CD4-positive, alpha-beta T cell treated with Interleukin-17A for 1 hour (primary cell): ENCODE results near the gene PISD.
"Not testable (repeated sequence)": the region's sequence is repeated elsewhere in the genome, so short reads cannot be mapped to it uniquely, and the experiment has no call there.

ENCODE experiments used
- DNase-seq: peaks from one replicate; pipeline ENCODE4 v3.0.0-alpha.2; 2020

The PISD gene

DNA sequence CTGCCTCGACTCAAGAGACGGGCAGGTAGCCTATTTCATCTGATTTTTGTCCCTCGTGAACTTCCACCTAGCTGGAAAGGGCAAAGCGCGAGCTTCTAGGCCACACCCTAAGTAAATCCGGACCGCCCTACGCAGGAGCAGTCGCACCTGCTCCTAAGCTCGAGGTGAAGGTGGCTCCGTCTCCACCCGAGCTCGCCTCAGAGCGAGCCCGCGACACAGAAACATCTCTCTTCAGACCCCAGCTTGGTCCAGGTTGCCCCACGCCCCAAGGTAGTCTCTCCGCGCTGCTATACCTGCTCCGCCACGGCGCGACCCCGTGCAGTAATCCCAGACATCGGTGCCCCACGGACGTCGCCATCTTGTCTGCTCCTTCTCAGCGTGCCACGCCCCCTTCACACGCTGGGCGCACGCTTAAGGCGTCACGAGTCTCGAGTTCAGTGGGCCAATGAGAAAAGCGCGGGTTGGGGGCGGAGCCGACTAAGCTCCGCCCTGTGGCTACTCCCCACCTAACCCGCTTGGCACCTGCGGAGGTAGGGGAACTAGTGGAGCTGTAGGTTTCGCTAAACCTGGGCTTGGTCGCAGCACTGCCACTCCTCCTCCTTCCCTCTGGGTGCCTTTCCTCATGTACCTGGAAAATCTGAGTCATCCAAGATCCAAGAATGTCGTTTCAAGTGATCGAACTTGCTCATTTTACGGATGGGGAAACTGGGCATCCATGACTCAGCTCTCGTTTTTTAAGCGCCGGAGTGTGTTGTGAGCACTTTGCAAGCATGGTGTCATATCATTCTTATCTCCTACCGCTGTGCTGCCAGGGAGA, at the start of gene PISD:
TSS of gene PISD (minus strand) at position 365 of the 817 bp plus-strand sequence. CDS start at position 358, 7 bp downstream.
- peak; percentile 97 for DNase-seq

GRCh38 chr22:31711226-31711625, 49.2 kb upstream of the PISD start:
- DNase-seq, result not testable (repeated sequence)

- DNase-seq, result no peak
Observed at GRCh38 chr22:31707519-31707918, 45.5 kb upstream of the PISD start.

GRCh38 chr22:31695423-31695822, 33.4 kb upstream of the PISD start:
- DNase-seq, result no peak

- not testable (repeated sequence) for DNase-seq
Observed at GRCh38 chr22:31694046-31694445, 32.0 kb upstream of the PISD start.

DNA sequence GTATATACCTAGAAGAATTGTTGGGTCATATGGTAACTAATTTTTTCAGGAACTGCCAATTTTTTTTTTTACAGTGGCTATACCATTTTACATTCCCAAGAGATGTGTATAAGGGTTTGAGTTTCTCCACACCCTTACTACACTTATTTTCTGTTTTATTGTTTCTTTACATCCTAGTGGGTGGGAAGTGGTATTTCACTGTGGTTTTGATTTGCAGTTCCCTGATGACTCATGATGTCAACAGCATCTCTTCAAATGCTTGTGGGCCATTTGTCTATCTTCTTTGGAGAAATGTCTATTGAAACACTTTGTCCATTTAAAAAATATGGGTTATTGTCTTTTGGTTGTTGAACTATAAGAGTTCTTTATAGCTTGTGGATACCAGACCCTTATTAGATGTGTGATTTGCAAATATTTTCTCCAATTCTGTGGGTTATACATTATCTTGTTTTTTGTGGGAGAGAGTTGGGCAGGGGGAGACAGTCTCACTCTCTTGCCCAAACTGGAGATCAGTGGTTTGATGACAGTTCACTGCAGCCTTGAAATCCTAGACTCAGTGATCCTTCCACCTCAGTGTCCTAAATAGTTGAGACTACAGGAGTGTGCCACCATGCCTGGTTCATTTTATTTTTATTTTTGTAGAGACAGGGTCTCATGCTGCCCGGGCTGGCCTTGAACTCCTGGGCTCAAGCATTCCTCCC, 30.3 kb upstream of the PISD start:
- peak; percentile 21 for DNase-seq

DNA sequence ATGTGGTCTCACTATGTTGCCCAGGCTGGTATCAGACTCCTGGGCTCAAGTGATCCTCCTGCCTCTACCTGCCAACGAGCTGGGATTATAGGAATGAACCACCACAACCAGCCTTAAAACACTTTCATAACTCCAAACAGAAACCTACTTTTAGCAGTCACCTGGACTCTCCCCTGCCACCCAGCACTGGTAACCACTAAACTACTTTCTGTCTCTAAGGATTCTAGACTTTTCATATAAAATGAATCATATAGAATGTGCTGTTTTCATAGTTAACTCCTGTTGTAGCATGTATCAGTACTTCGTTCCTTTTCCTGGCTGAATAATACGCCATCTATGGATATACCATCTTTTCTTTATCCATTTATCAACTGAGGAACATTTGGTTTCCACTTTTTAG, 29.4 kb upstream of the PISD start:
- no peak for DNase-seq

GRCh38 chr22:31683181-31684105, 21.4 kb upstream of the PISD start:
- DNase-seq, result no peak

- no peak for DNase-seq
Observed at GRCh38 chr22:31682751-31683150, 20.7 kb upstream of the PISD start.

GRCh38 chr22:31681349-31682345, 19.6 kb upstream of the PISD start:
- no peak for DNase-seq

DNA sequence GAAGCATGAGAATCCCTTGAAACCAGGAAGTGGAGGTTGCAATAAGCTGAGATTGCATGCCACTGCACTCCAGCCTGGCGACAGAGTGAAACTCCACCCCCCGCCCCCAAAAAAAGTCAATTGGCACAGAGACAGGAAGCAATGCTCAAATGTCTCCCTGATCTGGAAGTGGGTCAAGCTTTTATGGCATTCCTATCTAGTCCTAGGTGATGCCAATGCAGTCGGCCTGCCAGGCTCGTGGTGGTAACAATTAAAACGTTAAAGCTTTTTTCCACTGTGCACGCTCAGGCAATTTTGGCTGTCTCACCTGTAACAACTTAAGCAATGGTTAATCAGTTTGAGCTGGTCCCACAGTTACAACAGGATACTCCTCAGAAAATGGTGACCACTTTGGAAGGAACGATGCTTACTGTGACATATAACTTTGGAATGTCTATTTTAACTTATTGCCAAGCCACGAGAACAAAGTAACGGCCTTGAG, 18.9 kb upstream of the PISD start:
- no peak for DNase-seq

GRCh38 chr22:31678748-31679147, 16.7 kb upstream of the PISD start:
- DNase-seq, result no peak

DNA sequence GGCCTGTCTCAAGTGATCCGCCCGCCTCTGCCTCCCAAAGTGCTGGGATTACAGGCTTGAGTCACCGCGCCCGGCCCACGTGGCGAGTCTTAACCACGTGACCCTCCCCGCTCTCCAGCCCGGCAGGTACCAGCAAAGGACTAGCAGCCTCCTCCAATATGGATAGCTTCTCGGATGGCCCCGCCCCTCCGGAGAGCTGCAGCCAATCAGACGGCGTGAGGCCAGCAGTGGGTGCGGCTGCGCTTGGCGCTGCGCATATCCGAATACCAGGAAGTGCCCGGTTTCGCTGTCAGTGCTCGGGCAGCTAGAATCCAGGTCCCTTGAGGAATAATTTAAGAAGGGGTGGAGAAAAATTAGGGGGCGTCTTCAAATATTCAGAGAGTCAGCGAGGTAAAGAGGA, 14.7 kb upstream of the PISD start:
- peak; percentile 96 for DNase-seq

- DNase-seq, result not testable (repeated sequence)
Observed at GRCh38 chr22:31674219-31674618, 12.2 kb upstream of the PISD start.

GRCh38 chr22:31668849-31669248, 6.8 kb upstream of the PISD start:
- not testable (repeated sequence) for DNase-seq

DNA sequence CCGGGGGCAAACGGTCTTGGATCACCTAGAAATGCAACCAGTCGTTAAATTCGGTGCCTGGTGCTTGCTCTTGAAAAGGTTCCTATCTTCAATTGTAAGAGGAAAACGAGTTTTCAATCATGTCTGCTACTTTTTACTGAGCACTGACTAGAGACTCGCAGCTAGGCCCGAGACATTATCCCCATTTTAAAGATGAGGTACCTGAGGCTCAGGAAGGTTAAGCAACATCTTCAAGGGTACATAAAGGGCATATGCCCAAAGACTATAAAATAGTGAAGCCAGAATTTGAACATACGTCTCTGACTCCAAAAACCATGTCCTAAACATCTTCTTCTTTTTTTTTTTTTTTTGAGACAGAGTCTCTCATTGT, 638 bp upstream of the PISD start:
- no peak for DNase-seq

DNA sequence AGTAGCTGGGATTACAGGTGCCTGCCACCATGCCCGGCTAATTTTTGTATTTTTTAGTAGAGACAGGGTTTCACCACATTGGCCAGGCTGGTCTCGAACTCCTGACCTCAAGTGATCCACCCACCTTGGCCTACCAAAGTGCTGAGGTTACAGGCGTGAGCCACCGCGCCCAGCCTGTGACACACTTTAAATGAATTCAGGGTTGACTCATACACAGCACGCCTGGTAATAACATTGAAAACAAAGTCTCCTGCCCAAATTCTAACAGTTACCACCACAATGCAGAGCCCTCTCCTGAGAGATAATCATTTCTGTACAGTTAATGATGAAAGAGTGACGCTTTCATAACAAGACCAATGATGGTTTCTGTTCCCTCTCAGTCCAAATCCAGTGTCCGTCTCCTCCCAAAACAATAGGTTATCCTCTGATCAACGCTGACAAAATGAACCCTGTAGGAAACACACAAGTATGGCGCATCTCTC, 1.1 kb downstream of the PISD start:
- peak; percentile 38 for DNase-seq

DNA sequence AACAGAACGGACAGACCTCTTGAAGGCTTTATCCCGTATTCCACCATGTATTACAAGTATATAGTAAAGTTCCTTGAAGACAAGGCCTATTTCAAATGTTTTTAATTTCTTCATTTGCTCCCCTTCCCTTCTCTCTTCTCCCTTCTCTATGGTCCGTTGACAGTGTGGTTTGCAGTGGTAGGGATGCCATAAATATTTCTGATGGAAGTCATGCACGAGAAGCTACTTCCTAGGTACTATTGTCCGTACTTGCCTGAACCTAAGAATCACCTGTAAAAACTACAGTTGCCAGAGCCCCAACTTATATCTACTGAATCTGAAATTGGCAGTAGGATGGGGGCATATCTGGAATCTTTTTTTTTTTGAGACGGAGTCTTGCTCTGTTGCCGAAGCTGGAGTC, 2.8 kb downstream of the PISD start:
- no peak for DNase-seq

- DNase-seq, result no peak
Observed at GRCh38 chr22:31654408-31654807, 7.6 kb downstream of the PISD start.

DNA sequence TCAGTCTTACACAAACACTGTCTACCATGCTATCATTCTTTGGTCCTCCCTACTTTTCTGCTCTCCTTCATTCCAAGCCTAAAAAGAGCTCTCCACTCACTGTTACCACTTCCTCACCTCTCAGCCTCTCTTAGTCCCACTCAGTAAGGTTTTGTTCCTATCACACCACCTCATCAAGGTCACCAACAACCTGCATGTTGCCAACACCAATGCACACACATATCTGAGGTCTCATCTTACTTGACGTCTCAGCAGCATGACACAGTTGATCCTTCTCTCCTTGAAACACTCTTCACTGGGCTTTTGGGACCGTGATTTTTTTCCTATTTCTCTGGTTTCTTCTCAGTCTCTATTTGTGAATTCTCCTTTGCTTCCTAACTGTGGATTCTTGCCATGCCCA, 8.1 kb downstream of the PISD start:
- no peak for DNase-seq

GRCh38 chr22:31652911-31653684, 8.9 kb downstream of the PISD start:
- no peak for DNase-seq
